ENCODE measurements around the gene PAPSS1.
"Not testable (repeated sequence)": the region's sequence is repeated elsewhere in the genome, so short reads cannot be mapped to it uniquely, and the experiment has no call there.

The PAPSS1 gene

DNA sequence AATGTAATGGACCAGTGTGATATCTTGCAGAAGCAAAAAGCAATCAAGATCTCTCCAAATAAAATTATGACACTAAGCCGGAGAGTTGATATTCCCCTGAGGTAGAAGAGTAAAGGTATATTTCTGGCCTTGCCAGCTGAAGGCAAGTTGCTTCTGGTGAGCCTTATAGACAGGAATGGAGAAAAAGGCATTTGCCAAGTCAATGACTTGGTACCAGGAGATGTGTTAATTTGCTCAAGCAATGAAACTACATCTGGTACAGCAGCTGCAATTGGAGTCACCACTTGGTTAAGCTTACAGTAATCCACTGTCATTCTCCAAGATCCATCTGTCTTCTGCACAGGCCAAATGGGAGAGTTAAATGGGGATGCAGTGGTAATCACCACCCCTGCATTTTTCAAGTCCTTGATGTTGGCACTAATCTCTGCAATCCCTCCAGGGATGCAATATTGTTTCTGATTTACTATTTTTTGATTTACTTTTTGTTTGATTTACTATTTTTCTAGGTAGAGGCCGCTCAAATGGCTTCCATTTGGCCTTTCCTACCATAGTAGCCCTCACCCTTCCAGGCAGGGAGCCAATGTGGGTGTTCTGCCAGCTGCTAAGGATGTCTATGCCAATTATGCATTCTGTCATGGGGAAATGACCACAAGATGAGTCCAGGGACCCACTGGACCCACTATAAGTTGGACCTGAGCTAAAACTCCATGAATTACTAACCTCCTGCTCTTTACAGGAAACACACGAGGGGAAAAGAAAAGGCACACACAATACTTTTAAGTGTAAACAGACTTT, 6.3 kb upstream of the PAPSS1 start:
- not testable (repeated sequence) for DNase-seq (ENCODE audit: low spot score)

- no peak for DNase-seq (ENCODE audit: low spot score)
Measured at GRCh38 chr4:107725281-107725859, 5.3 kb upstream of the PAPSS1 start.

DNA sequence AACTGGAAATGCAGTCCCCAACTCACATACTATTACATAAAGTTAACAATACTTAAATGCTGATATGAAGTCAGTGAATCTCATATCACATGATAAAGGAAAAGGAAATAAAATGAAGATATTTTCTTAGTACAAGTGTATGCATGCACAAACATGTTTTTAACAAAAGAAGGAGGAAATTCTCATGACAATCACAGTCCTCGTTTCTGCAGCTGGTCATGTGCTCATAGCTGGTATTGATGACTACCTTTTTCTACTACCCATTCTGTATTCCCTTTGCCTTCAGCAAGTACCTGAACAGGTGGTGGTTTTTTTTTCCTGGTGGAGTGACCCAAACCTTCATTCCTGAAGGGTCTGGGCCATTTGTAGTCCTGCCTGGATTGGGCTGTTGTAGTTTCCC, 3.3 kb upstream of the PAPSS1 start:
- DNase-seq (ENCODE audit: low spot score) = not testable (repeated sequence)

- peak; percentile 39 for DNase-seq (ENCODE audit: low spot score)
Measured at GRCh38 chr4:107721436-107722100, 1.5 kb upstream of the PAPSS1 start.

DNA sequence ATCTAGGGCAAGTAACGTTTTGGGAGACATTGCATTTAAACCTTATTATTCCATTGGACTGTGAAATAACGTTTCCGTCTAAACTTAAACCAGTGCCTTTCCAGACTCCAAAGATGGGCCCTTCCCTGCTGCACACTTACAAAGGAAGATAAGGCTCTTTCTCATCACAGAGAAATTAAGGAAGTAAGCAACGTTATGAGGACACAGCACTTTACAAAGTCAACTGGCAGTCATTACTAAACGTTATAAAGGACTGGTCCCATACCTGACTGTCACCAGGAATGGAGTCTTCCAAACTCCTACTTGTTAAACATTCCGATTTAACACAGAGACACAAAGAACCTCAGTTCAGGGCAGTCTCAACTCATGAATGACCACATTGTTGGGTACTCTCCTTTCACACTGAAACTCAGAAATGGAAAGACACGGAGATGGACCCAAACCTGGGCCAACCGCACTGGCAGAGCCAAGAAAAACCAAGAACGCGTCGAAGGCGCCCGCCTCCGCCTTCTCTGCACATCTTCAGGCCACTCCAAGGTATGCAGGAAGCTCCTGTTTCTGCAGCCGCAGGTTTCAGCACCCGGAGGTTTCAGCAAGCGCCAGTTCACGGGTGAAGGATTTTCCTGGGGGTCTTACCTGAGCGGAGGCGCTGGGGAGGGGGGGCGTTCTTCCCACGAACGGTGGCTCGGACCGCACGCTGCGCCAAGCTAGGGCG, 670 bp downstream of the PAPSS1 start:
- no peak for DNase-seq (ENCODE audit: low spot score)

GRCh38 chr4:107718351-107718965, 1.6 kb downstream of the PAPSS1 start:
- DNase-seq (ENCODE audit: low spot score) = no peak

GRCh38 chr4:107714256-107714655, 5.8 kb downstream of the PAPSS1 start:
- no peak for DNase-seq (ENCODE audit: low spot score)

- no peak for DNase-seq (ENCODE audit: low spot score)
Measured at GRCh38 chr4:107712236-107712635, 7.8 kb downstream of the PAPSS1 start.

DNA sequence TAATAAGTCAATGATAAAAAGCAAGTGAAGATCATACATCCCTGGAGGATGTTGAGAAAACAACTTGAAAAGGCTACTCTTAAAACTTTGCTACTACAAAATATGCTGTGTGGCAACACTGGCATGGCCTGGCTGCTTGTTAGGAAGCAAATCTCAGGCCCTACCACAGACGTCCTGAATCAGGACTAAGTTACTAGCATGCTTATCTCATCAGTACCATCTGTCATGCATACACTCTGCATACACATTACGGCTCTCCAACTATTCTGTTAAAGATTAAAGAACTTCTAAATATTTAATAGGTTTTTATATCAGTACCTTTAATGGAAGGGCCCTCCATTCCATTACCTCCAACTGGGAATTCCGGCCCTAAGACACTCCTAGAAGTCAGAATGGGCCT, 8.2 kb downstream of the PAPSS1 start:
- DNase-seq (ENCODE audit: low spot score) = no peak

GRCh38 chr4:107710493-107711459, 9.3 kb downstream of the PAPSS1 start:
- DNase-seq (ENCODE audit: low spot score) = no peak

DNA sequence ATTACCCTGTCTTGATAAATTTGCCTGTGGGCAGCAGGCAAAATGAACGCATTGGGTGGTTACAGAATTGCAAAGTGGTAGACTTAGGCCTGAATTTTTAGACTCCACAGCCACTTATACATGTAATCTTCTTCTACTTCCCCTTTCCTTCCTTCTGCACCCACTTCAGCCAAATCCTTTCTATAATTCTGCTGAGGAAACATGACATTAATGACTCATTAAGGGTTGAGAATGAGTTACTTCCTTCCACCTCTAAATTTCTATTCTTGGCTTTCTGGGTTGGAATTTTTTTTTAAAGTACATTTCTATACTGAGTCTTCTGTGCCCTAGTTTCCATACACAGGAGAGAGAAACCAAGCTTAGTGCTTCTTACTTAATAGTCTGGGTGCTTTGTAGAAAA, 10.1 kb downstream of the PAPSS1 start:
- no peak for DNase-seq (ENCODE audit: low spot score)

DNA sequence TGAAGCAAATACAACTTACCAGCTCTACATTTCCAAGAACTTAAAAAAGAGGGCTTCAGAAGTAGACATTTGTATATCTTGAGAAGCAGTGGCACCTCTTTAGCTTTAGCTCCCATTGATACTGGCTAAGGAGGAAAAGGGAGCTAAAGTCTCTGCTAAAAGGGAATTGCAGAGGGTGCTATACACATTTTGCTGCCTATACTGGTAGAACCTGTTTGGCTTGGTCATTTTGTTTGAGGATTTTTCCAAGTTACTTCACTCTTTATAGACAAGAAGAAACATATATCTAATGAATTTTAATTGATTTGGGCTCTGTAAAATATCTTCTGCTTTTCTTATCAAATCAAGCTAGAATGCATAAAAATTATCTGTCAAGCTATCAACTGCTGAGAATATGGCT, 11.8 kb downstream of the PAPSS1 start:
- no peak for DNase-seq (ENCODE audit: low spot score)

- no peak for DNase-seq (ENCODE audit: low spot score)
Measured at GRCh38 chr4:107705742-107706556, 14.1 kb downstream of the PAPSS1 start.

GRCh38 chr4:107701565-107701964, 18.5 kb downstream of the PAPSS1 start:
- DNase-seq (ENCODE audit: low spot score) = no peak

DNA sequence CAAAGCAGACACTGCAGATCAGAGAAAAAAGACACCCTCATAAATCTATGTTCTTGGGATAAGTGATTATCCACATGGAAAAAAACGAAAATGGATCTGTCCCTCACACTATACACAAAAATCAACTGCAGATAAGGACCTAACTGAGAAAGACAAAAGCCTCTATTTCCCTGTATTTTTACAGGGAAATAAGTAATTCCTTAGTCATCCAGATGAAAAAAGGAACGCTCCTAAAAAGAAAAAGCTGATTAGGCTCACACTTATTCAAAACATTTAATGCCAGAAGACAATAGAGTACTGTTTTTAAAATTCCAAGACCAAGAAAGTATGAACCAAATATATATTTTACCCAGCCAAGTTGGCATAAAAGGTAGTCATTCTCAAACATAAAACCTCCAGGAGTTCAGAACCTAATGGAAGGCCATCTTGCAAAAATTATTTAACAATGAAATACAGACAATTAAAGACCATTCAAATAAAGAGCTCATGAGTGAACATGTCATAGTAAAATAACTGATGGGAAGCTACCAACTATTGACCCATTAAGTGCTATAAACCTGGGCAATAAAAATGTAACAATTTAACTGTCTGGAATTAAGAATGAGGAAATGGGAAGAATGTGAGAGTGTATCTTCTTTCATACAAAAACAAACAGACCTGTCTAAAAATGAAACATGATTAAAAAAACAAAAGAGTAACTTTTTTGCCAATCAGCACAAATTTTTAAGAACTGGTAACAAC, 20.4 kb downstream of the PAPSS1 start:
- DNase-seq (ENCODE audit: low spot score) = no peak

DNA sequence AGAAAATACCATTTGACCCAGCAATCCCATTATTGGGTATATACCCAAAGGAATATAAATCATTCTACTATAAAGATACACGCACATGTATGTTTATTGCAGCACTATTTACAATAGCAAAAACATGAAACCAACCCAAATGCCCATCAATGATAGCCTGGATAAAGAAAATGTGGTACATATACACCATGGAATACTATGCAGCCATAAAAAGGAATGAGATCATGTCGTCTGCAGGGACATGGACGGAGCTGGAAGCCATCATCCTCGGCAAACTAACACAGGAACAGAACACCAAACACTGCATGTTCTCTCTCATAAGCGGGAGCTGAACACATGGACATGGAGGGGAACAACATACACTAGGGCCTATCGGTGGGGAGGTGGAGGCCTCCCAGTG, 23.8 kb downstream of the PAPSS1 start:
- not testable (repeated sequence) for DNase-seq (ENCODE audit: low spot score)

GRCh38 chr4:107693132-107693531, 26.9 kb downstream of the PAPSS1 start:
- DNase-seq (ENCODE audit: low spot score) = no peak

DNA sequence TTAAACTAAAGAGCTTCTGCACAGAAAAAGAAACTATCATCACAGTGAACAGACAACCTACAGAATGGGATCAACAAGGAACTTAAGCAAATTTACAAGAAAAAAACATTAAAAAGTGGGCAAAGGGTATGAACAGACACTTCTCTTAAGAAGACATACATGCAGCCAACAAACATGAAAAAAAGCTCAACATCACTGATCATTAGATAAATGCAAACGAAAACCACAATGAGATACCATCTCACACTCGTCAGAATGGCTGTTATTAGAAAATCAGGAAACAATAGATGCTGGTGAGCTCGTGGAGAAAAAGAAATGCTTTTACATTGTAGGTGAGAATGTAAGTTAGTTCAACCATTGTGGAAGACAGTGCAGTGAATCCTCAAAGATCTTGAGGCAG, 27.8 kb downstream of the PAPSS1 start:
- DNase-seq (ENCODE audit: low spot score) = no peak

DNA sequence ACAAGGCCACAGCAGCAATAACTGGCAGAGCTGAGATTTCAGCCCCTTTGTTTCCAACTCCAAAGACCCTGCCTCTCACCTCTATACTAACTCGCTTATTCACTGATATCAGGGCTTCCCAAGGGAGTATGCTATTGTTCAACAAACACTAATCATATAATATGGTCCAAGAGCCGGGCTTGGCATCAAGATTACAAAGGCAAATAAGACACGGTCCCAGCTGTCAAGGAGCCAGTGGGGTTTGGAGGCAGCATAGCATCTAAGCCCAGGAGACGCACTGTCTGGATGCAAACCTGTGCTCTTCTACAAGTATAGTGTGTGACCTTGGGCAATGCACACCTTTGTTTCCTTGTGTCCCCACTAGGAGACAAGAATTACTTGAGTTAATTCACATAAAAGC, 28.7 kb downstream of the PAPSS1 start:
- no peak for DNase-seq (ENCODE audit: low spot score)

Measured in CD4-positive, alpha-beta T cell treated with Interleukin-6 at 100 ng/mL for 8 hours (primary cell).